NCI-H1105 (cell line): ENCODE data around the gene KIF26A.

Source experiments
- DNase-seq: peaks from one replicate; lab custom pipeline; 2025; lab: John Stamatoyannopoulos, UW

Gene KIF26A

GRCh38 chr14:104112609-104113571 lies 25.5 kb upstream of the KIF26A start:
- no peak for DNase-seq

GRCh38 chr14:104113631-104114420 lies 24.6 kb upstream of the KIF26A start:
- DNase-seq: no peak

- no peak for DNase-seq
Observed at GRCh38 chr14:104114421-104115130, 23.8 kb upstream of the KIF26A start.

- no peak for DNase-seq
Observed at GRCh38 chr14:104115131-104115600, 23.2 kb upstream of the KIF26A start.

GRCh38 chr14:104115691-104116287 lies 22.6 kb upstream of the KIF26A start:
- DNase-seq: no peak

GRCh38 chr14:104116288-104116755 lies 22.1 kb upstream of the KIF26A start:
- no peak for DNase-seq

GRCh38 chr14:104116756-104117340 lies 21.5 kb upstream of the KIF26A start:
- no peak for DNase-seq

GRCh38 chr14:104117341-104118005 lies 20.9 kb upstream of the KIF26A start:
- no peak for DNase-seq

GRCh38 chr14:104118006-104118844 lies 20.2 kb upstream of the KIF26A start:
- no peak for DNase-seq

- no peak for DNase-seq
Observed at GRCh38 chr14:104119119-104119487, 19.3 kb upstream of the KIF26A start.

GRCh38 chr14:104119488-104120251 lies 18.7 kb upstream of the KIF26A start:
- no peak for DNase-seq

GRCh38 chr14:104120281-104120741 lies 18.1 kb upstream of the KIF26A start:
- no peak for DNase-seq

- no peak for DNase-seq
Observed at GRCh38 chr14:104121142-104121541, 17.2 kb upstream of the KIF26A start.

GRCh38 chr14:104123879-104124278 lies 14.5 kb upstream of the KIF26A start:
- DNase-seq: no peak

GRCh38 chr14:104125011-104125410 lies 13.4 kb upstream of the KIF26A start:
- DNase-seq: no peak

- no peak for DNase-seq
Observed at GRCh38 chr14:104126753-104127152, 11.6 kb upstream of the KIF26A start.

GRCh38 chr14:104128981-104129380 lies 9.4 kb upstream of the KIF26A start:
- no peak for DNase-seq

GRCh38 chr14:104129556-104129955 lies 8.8 kb upstream of the KIF26A start:
- DNase-seq: no peak
